ENCODE results near the gene NMRK2. TPM values are rescaled to one million over a fixed set of nuclear protein-coding genes. Genes with fewer than 3 reads are reported as not detected.

NMRK2 gene
- total RNA-seq, 1 donor from 2014 or later: 1.4 TPM

DNA sequence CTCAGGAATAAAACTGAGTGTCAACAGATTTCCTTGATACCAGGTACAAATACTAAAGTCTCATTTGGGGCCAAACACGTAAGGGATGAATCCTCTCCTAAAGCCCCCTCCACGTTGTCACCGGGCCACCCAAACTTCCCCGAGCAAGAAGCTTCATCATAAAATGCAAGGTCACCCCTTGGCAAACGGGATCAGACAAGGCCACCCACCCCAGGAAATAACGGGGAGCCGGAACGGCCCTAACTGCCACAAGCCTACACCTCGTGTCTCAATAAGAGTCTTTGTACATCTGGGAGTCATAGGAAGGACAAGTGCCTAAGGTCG is 51.7 kb downstream of the NMRK2 start:
- Mint-ChIP-seq H3K9me3 (ENCODE audit: unreplicated experiment) (no peaks in the 10 kb centered on the region), H3K4me3 (ENCODE audit: unreplicated experiment) (peak overlapping the region; percentile 99), H3K4me1 (ENCODE audit: unreplicated experiment) (peaks cover 27% of the 10 kb centered on the region), H3K27me3 (ENCODE audit: unreplicated experiment) (peaks cover 20% of the 10 kb centered on the region), H3K27ac (ENCODE audit: unreplicated experiment) (peak overlapping the region; percentile 97), H3K36me3 (ENCODE audit: low read depth, unreplicated experiment) (peaks cover 29% of the 10 kb centered on the region)
- DNase-seq (ENCODE audit: low spot score): no peak
- TF ChIP-seq, protein P1, sequence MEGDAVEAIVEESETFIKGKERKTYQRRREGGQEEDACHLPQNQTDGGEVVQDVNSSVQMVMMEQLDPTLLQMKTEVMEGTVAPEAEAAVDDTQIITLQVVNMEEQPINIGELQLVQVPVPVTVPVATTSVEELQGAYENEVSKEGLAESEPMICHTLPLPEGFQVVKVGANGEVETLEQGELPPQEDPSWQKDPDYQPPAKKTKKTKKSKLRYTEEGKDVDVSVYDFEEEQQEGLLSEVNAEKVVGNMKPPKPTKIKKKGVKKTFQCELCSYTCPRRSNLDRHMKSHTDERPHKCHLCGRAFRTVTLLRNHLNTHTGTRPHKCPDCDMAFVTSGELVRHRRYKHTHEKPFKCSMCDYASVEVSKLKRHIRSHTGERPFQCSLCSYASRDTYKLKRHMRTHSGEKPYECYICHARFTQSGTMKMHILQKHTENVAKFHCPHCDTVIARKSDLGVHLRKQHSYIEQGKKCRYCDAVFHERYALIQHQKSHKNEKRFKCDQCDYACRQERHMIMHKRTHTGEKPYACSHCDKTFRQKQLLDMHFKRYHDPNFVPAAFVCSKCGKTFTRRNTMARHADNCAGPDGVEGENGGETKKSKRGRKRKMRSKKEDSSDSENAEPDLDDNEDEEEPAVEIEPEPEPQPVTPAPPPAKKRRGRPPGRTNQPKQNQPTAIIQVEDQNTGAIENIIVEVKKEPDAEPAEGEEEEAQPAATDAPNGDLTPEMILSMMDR (IDR thresholded peaks at IDR 0.05; ENCODE audit: unreplicated experiment): no peak

DNA sequence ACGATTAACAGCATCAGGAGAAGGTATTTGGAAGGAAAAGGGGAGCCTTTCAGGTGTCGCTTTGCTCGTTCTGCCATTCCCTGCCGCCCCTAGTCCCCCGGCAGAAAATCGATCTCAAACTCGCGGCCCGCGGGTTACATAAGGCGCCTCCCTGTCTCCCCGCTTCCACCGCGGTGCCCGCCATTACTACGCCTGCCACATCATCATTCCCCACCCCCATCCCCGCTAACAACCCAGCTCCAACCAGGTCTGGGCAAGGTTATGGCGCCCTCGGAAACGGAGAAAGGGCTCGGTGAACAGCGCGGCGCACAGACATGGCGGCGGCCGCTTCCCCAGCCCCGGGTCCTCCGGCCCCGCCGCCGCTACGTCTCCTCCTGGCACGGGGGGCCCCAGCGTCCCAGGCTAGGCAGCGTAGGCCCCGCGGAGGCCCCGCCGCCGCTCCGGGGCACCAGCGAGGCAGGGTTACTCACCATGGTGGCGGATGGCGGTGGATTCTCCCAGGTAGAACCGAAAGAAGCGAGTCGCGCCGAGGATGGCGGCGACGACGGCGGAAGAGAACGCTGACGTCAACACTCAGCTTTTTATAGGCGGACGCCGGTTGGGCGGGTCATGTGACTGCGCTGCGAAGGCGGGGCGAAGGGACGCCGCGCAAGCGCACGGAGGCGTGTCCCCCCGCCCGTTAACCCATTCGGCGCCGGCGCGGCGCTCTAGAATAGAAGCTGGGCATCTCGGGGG is 52.2 kb downstream of the NMRK2 start, which contains the start of gene EEF2:
TSS of gene EEF2 (minus strand) at position 556 of the 735 bp plus-strand sequence. CDS start at position 473, 83 bp downstream.
- H3K27ac Mint-ChIP-seq (ENCODE audit: unreplicated experiment): peak within 1 kb of the TSS; percentile 97
- DNase-seq (ENCODE audit: low spot score): peak; percentile 91
- TF ChIP-seq, protein P1 (IDR thresholded peaks at IDR 0.05; ENCODE audit: unreplicated experiment): no peak
- H3K36me3 Mint-ChIP-seq (ENCODE audit: low read depth, unreplicated experiment): peaks cover 29% of the 10 kb centered on the region
- peak within 1 kb of the TSS; percentile 99 for H3K4me3 Mint-ChIP-seq (ENCODE audit: unreplicated experiment)
- H3K4me1 Mint-ChIP-seq (ENCODE audit: unreplicated experiment): peaks cover 27% of the 10 kb centered on the region
- no peaks in the 10 kb centered on the region for H3K9me3 Mint-ChIP-seq (ENCODE audit: unreplicated experiment)
- peaks cover 19% of the 10 kb centered on the region for H3K27me3 Mint-ChIP-seq (ENCODE audit: unreplicated experiment)

DNA sequence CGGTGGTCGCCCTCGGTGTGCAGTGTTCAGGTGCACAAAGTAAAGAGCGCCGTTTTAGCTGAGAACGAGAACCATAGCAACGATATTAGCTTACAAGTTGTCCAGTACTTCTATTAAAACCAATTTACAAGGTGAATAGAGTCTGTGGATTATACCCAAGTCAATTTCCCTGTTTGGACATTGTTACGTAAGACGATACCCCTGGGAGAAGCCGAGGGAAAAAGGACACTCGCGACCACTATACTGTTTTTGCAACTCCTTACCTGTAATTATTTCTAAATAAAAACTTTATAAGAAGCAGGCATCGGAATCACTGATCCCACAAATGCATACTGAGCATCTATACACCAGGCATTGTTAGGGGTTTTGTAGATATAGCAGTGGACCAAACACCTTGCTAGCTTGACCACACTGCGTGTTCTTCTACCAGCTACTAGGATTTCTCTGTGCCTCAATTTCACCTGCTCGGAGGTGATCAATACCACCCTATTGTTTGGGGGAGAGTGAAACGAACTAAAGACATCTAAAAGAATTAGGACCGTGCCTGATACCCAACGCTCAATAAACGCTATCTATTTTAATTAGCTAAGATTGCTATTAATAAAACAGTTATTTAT is 52.9 kb downstream of the NMRK2 start:
- H3K27ac Mint-ChIP-seq (ENCODE audit: unreplicated experiment): no peak overlapping the region
- DNase-seq (ENCODE audit: low spot score): no peak
- peaks cover 29% of the 10 kb centered on the region for H3K36me3 Mint-ChIP-seq (ENCODE audit: low read depth, unreplicated experiment)
- no peaks in the 10 kb centered on the region for H3K9me3 Mint-ChIP-seq (ENCODE audit: unreplicated experiment)
- peaks cover 20% of the 10 kb centered on the region for H3K27me3 Mint-ChIP-seq (ENCODE audit: unreplicated experiment)
- TF ChIP-seq, protein P1 (IDR thresholded peaks at IDR 0.05; ENCODE audit: unreplicated experiment): no peak
- H3K4me1 Mint-ChIP-seq (ENCODE audit: unreplicated experiment): peaks cover 27% of the 10 kb centered on the region
- peak overlapping the region; percentile 99 for H3K4me3 Mint-ChIP-seq (ENCODE audit: unreplicated experiment)

DNA sequence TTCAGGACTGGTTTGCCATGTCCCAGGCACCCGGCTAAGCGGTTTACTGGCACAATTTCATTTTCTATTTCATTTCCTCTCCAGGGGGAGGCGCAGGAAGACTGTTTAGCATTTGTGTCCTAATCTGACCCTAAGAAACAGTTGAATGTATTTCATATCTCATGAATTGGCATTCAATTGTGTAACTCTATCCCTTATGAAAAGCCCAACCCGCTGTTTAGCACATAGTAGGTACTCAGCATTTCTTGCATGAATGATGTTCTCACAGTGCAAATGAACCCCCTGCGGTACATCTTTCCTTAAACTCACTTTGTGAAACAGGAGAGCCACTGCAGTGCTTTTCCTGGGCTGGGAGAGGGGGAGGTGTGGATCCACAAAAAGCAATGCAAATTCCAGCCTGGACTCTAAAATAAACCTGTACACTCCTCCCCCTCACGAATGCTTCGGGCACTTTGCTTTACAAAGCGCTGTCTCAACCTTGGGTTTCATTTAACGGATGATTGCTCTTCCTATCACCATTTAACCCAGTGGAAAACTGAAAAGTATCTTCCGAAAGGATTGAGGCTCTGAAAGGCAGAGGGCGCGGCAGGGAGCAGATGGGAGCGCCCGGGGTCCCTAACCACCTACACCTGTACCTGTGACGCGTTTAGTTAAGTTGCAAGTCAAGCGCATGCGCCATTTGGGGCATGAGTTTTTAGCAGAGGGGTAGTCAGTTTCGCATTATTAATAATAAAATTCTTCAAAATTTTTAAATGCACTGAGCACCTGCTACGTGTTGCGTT is 53.6 kb downstream of the NMRK2 start:
- peaks cover 27% of the 10 kb centered on the region for H3K4me1 Mint-ChIP-seq (ENCODE audit: unreplicated experiment)
- peak overlapping the region; percentile 76 for H3K27ac Mint-ChIP-seq (ENCODE audit: unreplicated experiment)
- peaks cover 17% of the 10 kb centered on the region for H3K27me3 Mint-ChIP-seq (ENCODE audit: unreplicated experiment)
- no peaks in the 10 kb centered on the region for H3K9me3 Mint-ChIP-seq (ENCODE audit: unreplicated experiment)
- H3K4me3 Mint-ChIP-seq (ENCODE audit: unreplicated experiment): peak overlapping the region; percentile 99
- TF ChIP-seq, protein P1 (IDR thresholded peaks at IDR 0.05; ENCODE audit: unreplicated experiment): peak; percentile 23
- DNase-seq (ENCODE audit: low spot score): no peak
- H3K36me3 Mint-ChIP-seq (ENCODE audit: low read depth, unreplicated experiment): peaks cover 25% of the 10 kb centered on the region
